ENCODE measurements around the gene ARID3C. TPM values are rescaled to one million over a fixed set of nuclear protein-coding genes. Genes with fewer than 3 reads are reported as not detected.

ARID3C gene
- total RNA-seq, 2 experiments from 2014 or later = 0.31 TPM; not detected in 1

DNA sequence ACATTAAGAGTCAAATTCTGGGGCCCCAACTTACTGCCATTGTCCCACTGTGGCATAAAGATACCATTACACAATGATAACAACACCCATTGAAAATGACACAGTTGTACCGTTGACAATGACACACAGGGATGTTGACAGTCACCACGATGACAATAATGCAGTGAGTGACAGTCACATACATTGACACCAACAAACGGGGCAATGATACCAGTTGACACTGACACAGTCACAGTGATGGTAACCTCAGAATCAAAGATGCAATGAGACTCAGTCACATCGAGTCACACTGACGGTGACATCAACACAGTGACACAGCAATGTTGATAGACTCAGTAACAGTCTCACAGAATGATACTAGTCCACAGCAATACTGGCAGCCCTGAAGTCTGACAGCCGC, 56.2 kb downstream of the ARID3C start:
- DNase-seq = no peak
- H3K27me3 Mint-ChIP-seq = peaks cover 32% of the 10 kb centered on the region
- H3K27ac Mint-ChIP-seq = no peak overlapping the region

DNA sequence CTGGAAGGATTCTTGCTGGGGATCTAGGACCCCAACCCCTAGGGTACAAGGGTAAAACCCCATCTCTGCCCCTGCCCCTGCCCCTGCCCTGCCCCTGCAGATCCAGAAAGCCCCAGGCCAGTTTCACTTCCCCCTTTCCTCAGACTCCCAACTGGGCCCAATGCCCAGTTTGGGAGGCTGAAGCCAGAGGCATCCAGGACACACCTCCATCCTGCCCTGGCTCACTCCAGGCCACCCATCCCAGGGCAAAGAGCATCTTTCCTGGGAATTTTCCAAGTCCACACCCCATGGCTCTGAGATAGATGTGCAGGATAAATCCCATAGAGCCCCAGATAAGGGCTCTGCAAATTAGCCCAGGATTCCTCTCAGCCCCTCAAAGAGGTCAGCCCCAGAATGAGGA, 56.8 kb downstream of the ARID3C start:
- no peaks in the 10 kb centered on the region for H3K4me1 Mint-ChIP-seq
- no peak overlapping the region for H3K27ac Mint-ChIP-seq
- H3K4me3 Mint-ChIP-seq = no peak overlapping the region
- no peaks in the 10 kb centered on the region for H3K36me3 Mint-ChIP-seq
- no peak for DNase-seq
- no peaks in the 10 kb centered on the region for H3K9me3 Mint-ChIP-seq
- H3K27me3 Mint-ChIP-seq = peaks cover 28% of the 10 kb centered on the region

More for the DNA sequence above, 56.2 kb downstream of the ARID3C start:
- peaks cover 1% of the 10 kb centered on the region for H3K4me1 Mint-ChIP-seq
- H3K4me3 Mint-ChIP-seq = no peak overlapping the region
- H3K9me3 Mint-ChIP-seq = no peaks in the 10 kb centered on the region
- H3K36me3 Mint-ChIP-seq = no peaks in the 10 kb centered on the region

DNA sequence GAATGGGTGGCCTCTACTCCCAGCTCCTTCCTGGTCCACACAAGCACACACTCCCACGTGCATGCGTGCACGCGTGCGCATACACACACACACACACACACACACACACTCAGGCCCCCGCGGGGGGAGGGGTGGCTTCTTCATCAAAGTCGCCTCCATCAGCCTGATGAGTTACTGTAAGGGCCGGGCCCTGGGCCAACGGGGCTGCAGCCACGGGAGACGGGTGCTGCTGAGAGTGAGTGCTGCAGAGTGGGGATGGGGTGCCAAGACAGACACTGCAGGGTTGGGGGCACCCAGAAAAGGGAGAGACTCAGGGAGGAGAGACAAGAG, 57.4 kb downstream of the ARID3C start:
- Mint-ChIP-seq H3K27ac (no peak overlapping the region), H3K4me3 (no peak overlapping the region), H3K9me3 (no peaks in the 10 kb centered on the region), H3K27me3 (peaks cover 28% of the 10 kb centered on the region), H3K36me3 (no peaks in the 10 kb centered on the region), H3K4me1 (no peaks in the 10 kb centered on the region)
- DNase-seq = no peak

Other genes with a start within 250 kb of the ARID3C start
- 1 to 10 TPM; 7.5 to 8.2 TPM for gene FAM219A, start 170.5 kb downstream of the ARID3C start, total RNA-seq
- not detected for gene DNAI1, start 170.3 kb downstream of the ARID3C start, total RNA-seq
- under 1 TPM in 1 of 2 experiments, not detected in 1; 0.27 TPM for gene ENHO, start 106.1 kb downstream of the ARID3C start, total RNA-seq
- gene CNTFR, start 39.3 kb downstream of the ARID3C start, total RNA-seq = not detected
- gene RPP25L, start 17.0 kb downstream of the ARID3C start, total RNA-seq = 10 to 100 TPM; 31.6 to 34.6 TPM
- gene DCTN3, start 8.6 kb downstream of the ARID3C start, total RNA-seq = 10 to 100 TPM; 62.9 to 63.0 TPM
- 100 to 1,000 TPM; 111 to 113 TPM for gene SIGMAR1, start 8.7 kb upstream of the ARID3C start, total RNA-seq
- gene GALT, start 17.6 kb upstream of the ARID3C start, total RNA-seq = 10 to 100 TPM; 42.4 to 43.4 TPM
- gene IL11RA, start 23.1 kb upstream of the ARID3C start, total RNA-seq = 10 to 100 TPM; 12.1 to 13.0 TPM
- gene CCL27, start 33.6 kb upstream of the ARID3C start, total RNA-seq = under 1 TPM in 1 of 2 experiments, not detected in 1; 0.82 TPM
- gene CCL19, start 62.2 kb upstream of the ARID3C start, total RNA-seq = not detected
- not detected for gene CCL21, start 81.1 kb upstream of the ARID3C start, total RNA-seq